ENCODE measurements around the gene CXorf65.
A peak's percentile ranks its signal among the peaks of the same experiment; 100 is the strongest.

The CXorf65 gene

GRCh38 chrX:71140440-71140839 lies 33.9 kb upstream of the CXorf65 start:
- Histone ChIP-seq H4K20me1 (ENCODE audit: insufficient read depth) (no peaks in the 10 kb centered on the region), H3K4me3 (IDR thresholded peaks at IDR 0.05; ENCODE audit: insufficient read depth, low read depth, low read length) (no peak overlapping the region), H3K36me3 (ENCODE audit: insufficient read depth) (no peaks in the 10 kb centered on the region), H3K4me2 (no peak overlapping the region), H3K27me3 (ENCODE audit: insufficient read depth, low read depth) (no peaks in the 10 kb centered on the region), H3K9ac (no peak overlapping the region), H3K27ac (no peak overlapping the region), H3K79me2 (ENCODE audit: insufficient read depth, low read depth) (no peaks in the 10 kb centered on the region), H3K4me1 (ENCODE audit: low read depth, poor library complexity, severe bottlenecking) (no peaks in the 10 kb centered on the region), H2AFZ (ENCODE audit: low read depth) (no peak overlapping the region)
- TF ChIP-seq, protein P1, sequence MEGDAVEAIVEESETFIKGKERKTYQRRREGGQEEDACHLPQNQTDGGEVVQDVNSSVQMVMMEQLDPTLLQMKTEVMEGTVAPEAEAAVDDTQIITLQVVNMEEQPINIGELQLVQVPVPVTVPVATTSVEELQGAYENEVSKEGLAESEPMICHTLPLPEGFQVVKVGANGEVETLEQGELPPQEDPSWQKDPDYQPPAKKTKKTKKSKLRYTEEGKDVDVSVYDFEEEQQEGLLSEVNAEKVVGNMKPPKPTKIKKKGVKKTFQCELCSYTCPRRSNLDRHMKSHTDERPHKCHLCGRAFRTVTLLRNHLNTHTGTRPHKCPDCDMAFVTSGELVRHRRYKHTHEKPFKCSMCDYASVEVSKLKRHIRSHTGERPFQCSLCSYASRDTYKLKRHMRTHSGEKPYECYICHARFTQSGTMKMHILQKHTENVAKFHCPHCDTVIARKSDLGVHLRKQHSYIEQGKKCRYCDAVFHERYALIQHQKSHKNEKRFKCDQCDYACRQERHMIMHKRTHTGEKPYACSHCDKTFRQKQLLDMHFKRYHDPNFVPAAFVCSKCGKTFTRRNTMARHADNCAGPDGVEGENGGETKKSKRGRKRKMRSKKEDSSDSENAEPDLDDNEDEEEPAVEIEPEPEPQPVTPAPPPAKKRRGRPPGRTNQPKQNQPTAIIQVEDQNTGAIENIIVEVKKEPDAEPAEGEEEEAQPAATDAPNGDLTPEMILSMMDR (conservative IDR thresholded peaks at IDR 0.05; ENCODE audit: low read depth, low read length): no peak

- TF ChIP-seq, protein P1 (conservative IDR thresholded peaks at IDR 0.05; ENCODE audit: low read depth, low read length): no peak
- H3K36me3 ChIP-seq (ENCODE audit: insufficient read depth): no peaks in the 10 kb centered on the region
- H3K9ac ChIP-seq: no peak overlapping the region
- no peaks in the 10 kb centered on the region for H4K20me1 ChIP-seq (ENCODE audit: insufficient read depth)
- H3K79me2 ChIP-seq (ENCODE audit: insufficient read depth, low read depth): no peaks in the 10 kb centered on the region
- no peak overlapping the region for H2AFZ ChIP-seq (ENCODE audit: low read depth)
- no peaks in the 10 kb centered on the region for H3K27me3 ChIP-seq (ENCODE audit: insufficient read depth, low read depth)
- no peaks in the 10 kb centered on the region for H3K4me1 ChIP-seq (ENCODE audit: low read depth, poor library complexity, severe bottlenecking)
- no peak overlapping the region for H3K4me3 ChIP-seq (IDR thresholded peaks at IDR 0.05; ENCODE audit: insufficient read depth, low read depth, low read length)
- no peak overlapping the region for H3K27ac ChIP-seq
- H3K4me2 ChIP-seq: no peak overlapping the region
Measured at GRCh38 chrX:71131510-71131909, 25.0 kb upstream of the CXorf65 start.

GRCh38 chrX:71128915-71129765 lies 22.6 kb upstream of the CXorf65 start:
- H3K27me3 ChIP-seq (ENCODE audit: insufficient read depth, low read depth): no peaks in the 10 kb centered on the region
- TF ChIP-seq, protein P1 (conservative IDR thresholded peaks at IDR 0.05; ENCODE audit: low read depth, low read length): peak; percentile 83
- no peak overlapping the region for H2AFZ ChIP-seq (ENCODE audit: low read depth)
- no peak overlapping the region for H3K9ac ChIP-seq
- H3K27ac ChIP-seq: no peak overlapping the region
- H4K20me1 ChIP-seq (ENCODE audit: insufficient read depth): no peaks in the 10 kb centered on the region
- H3K79me2 ChIP-seq (ENCODE audit: insufficient read depth, low read depth): no peaks in the 10 kb centered on the region
- H3K36me3 ChIP-seq (ENCODE audit: insufficient read depth): no peaks in the 10 kb centered on the region
- no peak overlapping the region for H3K4me2 ChIP-seq
- no peaks in the 10 kb centered on the region for H3K4me1 ChIP-seq (ENCODE audit: low read depth, poor library complexity, severe bottlenecking)
- H3K4me3 ChIP-seq (IDR thresholded peaks at IDR 0.05; ENCODE audit: insufficient read depth, low read depth, low read length): no peak overlapping the region

DNA sequence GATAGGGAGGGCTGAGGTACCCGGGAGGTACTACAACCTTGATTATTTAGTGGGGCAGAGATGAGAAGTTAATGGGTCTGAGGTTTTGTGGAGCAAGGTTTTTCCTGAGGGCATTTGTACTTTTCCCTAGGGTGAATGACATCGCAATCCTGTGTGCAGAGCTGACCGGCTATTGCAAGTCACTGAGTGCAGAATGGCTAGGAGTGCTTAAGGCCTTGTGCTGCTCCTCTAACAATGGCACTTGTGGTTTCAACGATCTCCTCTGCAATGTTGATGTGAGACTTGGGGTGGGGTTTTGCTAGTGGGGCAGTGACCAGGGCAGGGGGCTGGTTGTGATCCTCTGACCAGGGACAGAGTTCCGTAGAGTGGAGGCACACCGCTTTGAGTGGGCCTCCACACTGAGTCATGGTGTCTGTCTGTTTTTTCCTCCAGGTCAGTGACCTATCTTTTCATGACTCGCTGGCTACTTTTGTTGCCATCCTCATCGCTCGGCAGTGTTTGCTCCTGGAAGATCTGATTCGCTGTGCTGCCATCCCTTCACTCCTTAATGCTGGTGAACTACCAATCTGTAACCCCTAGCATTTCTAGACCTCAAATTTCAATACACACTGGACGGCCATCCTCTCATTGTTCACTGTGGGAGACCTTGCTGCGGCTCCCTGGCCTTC lies 21.8 kb upstream of the CXorf65 start:
- Histone ChIP-seq H3K27ac (no peak overlapping the region), H3K9ac (no peak overlapping the region), H3K36me3 (ENCODE audit: insufficient read depth) (no peaks in the 10 kb centered on the region), H3K4me2 (no peak overlapping the region), H2AFZ (ENCODE audit: low read depth) (no peak overlapping the region), H3K4me3 (IDR thresholded peaks at IDR 0.05; ENCODE audit: insufficient read depth, low read depth, low read length) (no peak overlapping the region), H4K20me1 (ENCODE audit: insufficient read depth) (no peaks in the 10 kb centered on the region), H3K27me3 (ENCODE audit: insufficient read depth, low read depth) (no peaks in the 10 kb centered on the region), H3K4me1 (ENCODE audit: low read depth, poor library complexity, severe bottlenecking) (no peaks in the 10 kb centered on the region), H3K79me2 (ENCODE audit: insufficient read depth, low read depth) (no peaks in the 10 kb centered on the region)
- TF ChIP-seq, protein P1 (conservative IDR thresholded peaks at IDR 0.05; ENCODE audit: low read depth, low read length): no peak
